H9 (cell line): ENCODE data around the gene TM9SF4. TPM values are rescaled to one million over a fixed set of nuclear protein-coding genes. Genes with fewer than 3 reads are reported as not detected.
A peak's percentile ranks its signal among the peaks of the same experiment; 100 is the strongest.

Experiments
- DNase-seq: peaks from one replicate; pipeline ENCODE4 v3.0.0-alpha.2; 2017
- H2AFZ ChIP-seq: one replicate; pipeline ENCODE4 v1.6.1; 2013; ENCODE audit warnings: mild to moderate bottlenecking, low read length, control low read depth, moderate library complexity
- H2AK5ac ChIP-seq: 2 replicates; pipeline ENCODE4 v1.6.1; 2013; ENCODE audit warnings: low read length, control low read depth, mixed read lengths; ENCODE audit not compliant: insufficient read length
- H2BK120ac ChIP-seq: one replicate; pipeline ENCODE4 v1.6.1; 2013; ENCODE audit warnings: low read depth, mild to moderate bottlenecking, low read length, control low read depth, inconsistent platforms; ENCODE audit not compliant: poor library complexity, severe bottlenecking
- H2BK12ac ChIP-seq: 2 replicates; pipeline ENCODE4 v1.6.1; 2013; ENCODE audit warnings: low read length, control low read depth, mixed read lengths, low read depth; ENCODE audit not compliant: insufficient read length
- H2BK15ac ChIP-seq: 2 replicates; pipeline ENCODE4 v1.6.1; 2013; ENCODE audit warnings: low read depth, low read length, control low read depth
- H2BK20ac ChIP-seq: one replicate; pipeline ENCODE4 v1.6.1; 2013; ENCODE audit warnings: low read depth, mild to moderate bottlenecking, low read length, control low read depth, inconsistent platforms; ENCODE audit not compliant: poor library complexity, severe bottlenecking
- H2BK5ac ChIP-seq: 2 replicates; pipeline ENCODE4 v1.6.1; 2013; ENCODE audit warnings: low read length, control low read depth, mixed read lengths; ENCODE audit not compliant: insufficient read length
- H3K14ac ChIP-seq: 2 replicates; pipeline ENCODE4 v1.6.1; 2013; ENCODE audit warnings: low read length, control low read depth; ENCODE audit not compliant: insufficient read depth
- H3K18ac ChIP-seq: 2 replicates; pipeline ENCODE4 v1.6.1; 2013; ENCODE audit warnings: low read depth, mild to moderate bottlenecking, mixed read lengths, low read length, control low read depth; ENCODE audit not compliant: insufficient read length
- H3K23ac ChIP-seq: 2 replicates; pipeline ENCODE4 v1.6.1; 2013; ENCODE audit warnings: low read length, control low read depth, mixed read lengths, low read depth; ENCODE audit not compliant: insufficient read length
- H3K23me2 ChIP-seq: 2 replicates; pipeline ENCODE4 v1.6.1; 2013; ENCODE audit warnings: low read depth, mild to moderate bottlenecking, mixed read lengths, low read length, control low read depth; ENCODE audit not compliant: insufficient read length, poor library complexity, severe bottlenecking
- H3K27ac ChIP-seq: 2 replicates; pipeline ENCODE4 v1.5.1; 2013; ENCODE audit warnings: low read length, control low read depth, mixed read lengths, low read depth; ENCODE audit not compliant: insufficient read length
- H3K27me3 ChIP-seq: 2 replicates; pipeline ENCODE4 v1.6.1; 2013; ENCODE audit warnings: low read length, control low read depth, inconsistent platforms; ENCODE audit not compliant: insufficient read depth
- H3K4ac ChIP-seq: 2 replicates; pipeline ENCODE4 v1.6.1; 2013; ENCODE audit warnings: low read depth, mild to moderate bottlenecking, control low read depth, inconsistent platforms, low read length, moderate library complexity
- H3K4me1 ChIP-seq: 2 replicates; pipeline ENCODE4 v1.6.1; 2013; ENCODE audit warnings: low read length, control low read depth, inconsistent platforms; ENCODE audit not compliant: insufficient read depth
- H3K4me2 ChIP-seq: 2 replicates; pipeline ENCODE4 v1.6.1; 2013; ENCODE audit warnings: low read length, control low read depth, mixed read lengths; ENCODE audit not compliant: insufficient read length, insufficient read depth
- H3K56ac ChIP-seq: 2 replicates; pipeline ENCODE4 v1.6.1; 2013; ENCODE audit warnings: low read depth, mild to moderate bottlenecking, mixed read lengths, low read length, control low read depth; ENCODE audit not compliant: insufficient read length
- H3K79me1 ChIP-seq: 2 replicates; pipeline ENCODE4 v1.6.1; 2013; ENCODE audit warnings: low read depth, mild to moderate bottlenecking, moderate library complexity, low read length, control low read depth, inconsistent platforms; ENCODE audit not compliant: insufficient read depth, poor library complexity, severe bottlenecking
- H3K79me2 ChIP-seq: 2 replicates; pipeline ENCODE4 v1.6.1; 2013; ENCODE audit warnings: low read length, control low read depth, inconsistent platforms; ENCODE audit not compliant: insufficient read depth
- H3K9ac ChIP-seq: 2 replicates; pipeline ENCODE4 v1.6.1; 2013; ENCODE audit warnings: low read length, control low read depth, mixed read lengths; ENCODE audit not compliant: insufficient read length; ENCODE audit errors: extremely low read depth
- H3K9me3 ChIP-seq: one replicate; pipeline ENCODE4 v1.6.1; 2013; ENCODE audit warnings: low read depth, low read length, inconsistent platforms; ENCODE audit not compliant: control insufficient read depth
- H3T11ph ChIP-seq: one replicate; pipeline ENCODE4 v1.6.1; 2013; ENCODE audit warnings: mild to moderate bottlenecking, low read length, control low read depth, inconsistent platforms
- H4K20me1 ChIP-seq: one replicate; pipeline ENCODE4 v1.6.1; 2013; ENCODE audit not compliant: control insufficient read depth, insufficient read length, insufficient read depth
- H4K5ac ChIP-seq: 2 replicates; pipeline ENCODE4 v1.6.1; 2013; ENCODE audit warnings: low read depth, mild to moderate bottlenecking, mixed read lengths, low read length, control low read depth; ENCODE audit not compliant: insufficient read length
- H4K8ac ChIP-seq: replicated peaks from 2 replicates; pipeline ENCODE4 v1.6.1; 2013; ENCODE audit warnings: low read length, control low read depth, mixed read lengths, low read depth; ENCODE audit not compliant: insufficient read length
- H4K91ac ChIP-seq: 2 replicates; pipeline ENCODE4 v1.6.1; 2013; ENCODE audit warnings: low read depth, mild to moderate bottlenecking, moderate library complexity, mixed read lengths, low read length, control low read depth; ENCODE audit not compliant: insufficient read length
- H3K27ac Mint-ChIP-seq, 3 experiments: 2 replicates in 2 of 3; 3 replicates in 1 of 3; pipeline ENCODE4 v1.8.0; 2020 to 2021; ENCODE audit warnings: mixed read lengths in 3 of 3, mild to moderate bottlenecking in 1 of 3, moderate library complexity in 1 of 3
- H3K27me3 Mint-ChIP-seq: 2 replicates; pipeline ENCODE4 v1.8.0; 2021; ENCODE audit warnings: low read depth, mild to moderate bottlenecking, moderate library complexity, mixed read lengths
- H3K36me3 Mint-ChIP-seq, 3 experiments: 2 replicates in 2 of 3; 3 replicates in 1 of 3; pipeline ENCODE4 v1.8.0; 2020 to 2021; ENCODE audit warnings: low read depth in 3 of 3, mixed read lengths in 3 of 3; ENCODE audit not compliant: insufficient read depth in 1 of 3
- H3K4me1 Mint-ChIP-seq, 2 experiments: 2 replicates each; pipeline ENCODE4 v1.8.0; 2020; ENCODE audit warnings: mixed read lengths in 2 of 2
- H3K4me3 Mint-ChIP-seq, 2 experiments: 2 replicates in 1 of 2; 3 replicates in 1 of 2; pipeline ENCODE4 v1.8.0; 2020 to 2021; ENCODE audit warnings: mild to moderate bottlenecking in 2 of 2, mixed read lengths in 2 of 2, moderate library complexity in 1 of 2
- H3K9me3 Mint-ChIP-seq, 2 experiments: 2 replicates in 1 of 2; 3 replicates in 1 of 2; pipeline ENCODE4 v1.8.0; 2020; ENCODE audit warnings: mild to moderate bottlenecking in 2 of 2, mixed read lengths in 2 of 2, moderate library complexity in 1 of 2
- WGBS: extraction: QIAGEN DNeasy Blood & Tissue Kit; methylation state at CpG from one replicate; pipeline ENCODE4 v1.1.7; 2013; ENCODE audit warnings: missing lambda C conversion rate, low lambda C conversion rate, mixed read lengths; ENCODE audit not compliant: insufficient read length; ENCODE audit errors: extremely low coverage; 5-methylcytosine and 5-hydroxymethylcytosine counted together
- total RNA-seq: library from RNA; stranded (reverse); gene quantifications from 2 replicates; pipeline ENCODE4 v1.2.1, GENCODE V29; 2021
- TF ChIP-seq, protein P1 (sequence below): fragments of 200-600 bp; sonication (generic); conservative IDR thresholded peaks from 3 replicates; pipeline ENCODE4 v1.8.0; 2021; ENCODE audit warnings: antibody characterized with exemption, mild to moderate bottlenecking

TM9SF4 gene
- total RNA-seq, 1 experiment from 2014 or later = 62.3 TPM

DNA sequence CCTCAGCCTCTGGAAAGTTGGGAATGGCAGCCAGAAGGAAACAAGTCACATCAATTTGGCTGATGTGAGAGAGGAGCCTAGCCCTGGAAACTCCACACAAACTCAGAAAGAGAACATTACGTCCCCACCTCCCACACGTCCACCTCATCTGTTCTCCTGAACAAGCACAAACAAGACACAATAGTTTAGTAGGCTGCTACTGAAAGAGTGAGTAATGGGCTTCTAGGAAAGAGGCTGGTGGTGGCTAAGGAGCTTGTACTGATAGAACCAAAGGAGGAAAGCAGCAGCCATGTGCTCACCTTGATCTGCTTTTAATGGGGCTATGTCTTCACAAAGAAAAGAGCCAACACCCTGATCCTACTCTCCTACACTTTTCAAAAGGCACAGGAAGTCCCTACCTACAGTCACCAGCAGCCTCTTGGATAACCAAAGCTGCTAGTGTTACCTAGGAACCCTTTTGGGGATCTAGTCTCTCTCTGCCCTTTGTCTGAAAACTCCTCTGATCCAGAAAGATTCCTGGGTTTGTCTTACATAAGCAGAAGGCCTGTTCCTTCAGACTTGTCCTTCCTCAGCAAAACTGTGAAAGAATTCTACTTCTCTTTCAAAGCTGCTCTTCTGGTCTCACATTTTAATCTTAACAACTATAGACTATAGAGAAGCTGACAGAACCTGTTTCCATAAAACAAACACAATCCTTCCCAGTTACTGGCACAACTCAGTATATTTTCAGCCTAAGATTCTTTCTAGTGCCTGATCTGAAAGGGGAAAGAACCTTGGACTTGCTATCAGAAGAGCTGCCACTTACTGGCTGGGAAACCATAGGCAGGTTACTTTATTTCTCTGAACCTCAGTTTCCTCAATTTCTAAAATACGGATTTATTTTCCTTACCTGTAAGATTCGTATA is 94.9 kb downstream of the TM9SF4 start:
- no peak overlapping the region for H3K9ac ChIP-seq
- peaks cover 23% of the 10 kb centered on the region; the same call in 1 of the 2 replicates for H3K79me2 ChIP-seq
- H2AK5ac ChIP-seq = no peak overlapping the region
- H2BK5ac ChIP-seq = no peak overlapping the region
- no peaks in the 10 kb centered on the region for H3K9me3 ChIP-seq
- H2BK20ac ChIP-seq = no peak overlapping the region
- H4K91ac ChIP-seq = no peak overlapping the region
- H3K36me3 Mint-ChIP-seq = peaks cover 16 to 43% (median 25%) of the 10 kb centered on the region in 3 experiments
- H3K4me1 Mint-ChIP-seq = peaks cover 49 to 51% of the 10 kb centered on the region in 2 experiments
- H3K4me2 ChIP-seq = no peak overlapping the region
- no CpG with 5 or more reads among the region's 4 CpGs for WGBS
- no peak overlapping the region for H3K23ac ChIP-seq
- H3K79me1 ChIP-seq = peaks cover 9% of the 10 kb centered on the region
- no peak overlapping the region for H3K56ac ChIP-seq
- H3K4me1 ChIP-seq = no peaks in the 10 kb centered on the region
- no peak overlapping the region for H2BK12ac ChIP-seq
- H4K20me1 ChIP-seq = no peaks in the 10 kb centered on the region
- no peaks in the 10 kb centered on the region for H3K27me3 ChIP-seq
- TF ChIP-seq, protein P1, sequence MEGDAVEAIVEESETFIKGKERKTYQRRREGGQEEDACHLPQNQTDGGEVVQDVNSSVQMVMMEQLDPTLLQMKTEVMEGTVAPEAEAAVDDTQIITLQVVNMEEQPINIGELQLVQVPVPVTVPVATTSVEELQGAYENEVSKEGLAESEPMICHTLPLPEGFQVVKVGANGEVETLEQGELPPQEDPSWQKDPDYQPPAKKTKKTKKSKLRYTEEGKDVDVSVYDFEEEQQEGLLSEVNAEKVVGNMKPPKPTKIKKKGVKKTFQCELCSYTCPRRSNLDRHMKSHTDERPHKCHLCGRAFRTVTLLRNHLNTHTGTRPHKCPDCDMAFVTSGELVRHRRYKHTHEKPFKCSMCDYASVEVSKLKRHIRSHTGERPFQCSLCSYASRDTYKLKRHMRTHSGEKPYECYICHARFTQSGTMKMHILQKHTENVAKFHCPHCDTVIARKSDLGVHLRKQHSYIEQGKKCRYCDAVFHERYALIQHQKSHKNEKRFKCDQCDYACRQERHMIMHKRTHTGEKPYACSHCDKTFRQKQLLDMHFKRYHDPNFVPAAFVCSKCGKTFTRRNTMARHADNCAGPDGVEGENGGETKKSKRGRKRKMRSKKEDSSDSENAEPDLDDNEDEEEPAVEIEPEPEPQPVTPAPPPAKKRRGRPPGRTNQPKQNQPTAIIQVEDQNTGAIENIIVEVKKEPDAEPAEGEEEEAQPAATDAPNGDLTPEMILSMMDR = no peak
- H2BK120ac ChIP-seq = no peak overlapping the region
- no peak for DNase-seq
- H3K27ac ChIP-seq = no peak overlapping the region
- peaks cover 10% of the 10 kb centered on the region for H3K23me2 ChIP-seq
- H2AFZ ChIP-seq = no peak overlapping the region
- no peak overlapping the region for H4K8ac ChIP-seq
- no peak overlapping the region for H3K18ac ChIP-seq
- H3K27me3 Mint-ChIP-seq = no peaks in the 10 kb centered on the region
- peak overlapping the region; percentile 2 to 35 (median 13); a peak in 4 of 7 replicates for H3K27ac Mint-ChIP-seq
- H3K14ac ChIP-seq = no peak overlapping the region
- H4K5ac ChIP-seq = no peak overlapping the region
- no peak overlapping the region for H3T11ph ChIP-seq
- no peak overlapping the region for H3K4ac ChIP-seq
- H3K9me3 Mint-ChIP-seq = no peaks in the 10 kb centered on the region; a peak in 1 of 5 replicates
- no peak overlapping the region for H3K4me3 Mint-ChIP-seq
- no peak overlapping the region for H2BK15ac ChIP-seq
